HepG2 (cell line): ENCODE data around the gene CFAP99. TPM values are rescaled to one million over a fixed set of nuclear protein-coding genes. Genes with fewer than 3 reads are reported as not detected.

Experiments
- ATAC-seq: fragments of 200-7000 bp; cut with Tn5 transposase; 3 replicates; pipeline ENCODE4 v1.9.1; 2020; ENCODE audit warnings: mild to moderate bottlenecking, moderate library complexity
- BruUV-seq: library from RNA; stranded (reverse); fragments of 400-500 nt; replicated peaks from 2 replicates; lab custom pipeline; 2021; lab: Mats Ljungman, UMichigan
- CTCF ChIA-PET: fragments of 300-600 bp; formaldehyde crosslinking; extraction: SDS; loops from one replicate; lab custom pipeline; 2021; ENCODE audit warnings: low total read pairs, inconsistent platforms, low intra/inter-chr PET ratio; lab: Yijun Ruan, JAX
- POLR2A ChIA-PET: fragments of 350-600 bp; sonication (Branson Sonifier 250); formaldehyde crosslinking; loops from one replicate; lab custom pipeline; 2020; ENCODE audit warnings: antibody characterized with exemption, inconsistent platforms; lab: Yijun Ruan, JAX
- DNase-seq: peaks from one replicate; pipeline ENCODE4 v3.0.0-alpha.2; 2015; ENCODE audit warnings: low spot score
- FAIRE-seq: peaks from 3 replicates; lab custom pipeline; 2011; peaks lifted over from hg19 to GRCh38; lab: Jason Lieb, UNC
- H2AFZ ChIP-seq: one replicate; pipeline ENCODE4 v1.6.1; 2011; ENCODE audit warnings: low read length, inconsistent platforms
- H3K27ac ChIP-seq: fragments of 300-600 bp; 3 replicates; pipeline ENCODE4 v1.8.0; 2011; ENCODE audit warnings: mixed run types, mild to moderate bottlenecking, mixed read lengths, low read length, inconsistent platforms; ENCODE audit not compliant: insufficient read depth; ENCODE audit errors: extremely low read length
- H3K27me3 ChIP-seq, 2 experiments: fragments of 200-600 bp in 1 of 2; 2 replicates in 1 of 2; 3 replicates in 1 of 2; pipeline versions ENCODE4 v1.6.0 to v1.8.0; 2011; ENCODE audit warnings: low read length in 2 of 2, mild to moderate bottlenecking in 2 of 2, moderate library complexity in 2 of 2, inconsistent platforms in 1 of 2; ENCODE audit not compliant: insufficient read depth in 2 of 2, control insufficient read depth in 1 of 2
- H3K36me3 ChIP-seq, 2 experiments: fragments of 200-600 bp in 1 of 2; replicated peaks in 1 of 2; 2 replicates in 1 of 2; 3 replicates in 1 of 2; pipeline versions ENCODE4 v1.5.1 to v1.8.0; 2011; ENCODE audit warnings: low read length in 2 of 2, inconsistent platforms in 1 of 2; ENCODE audit not compliant: insufficient read depth in 2 of 2, control insufficient read depth in 1 of 2
- H3K4me1 ChIP-seq: 2 replicates; pipeline ENCODE4 v1.5.1; 2012; ENCODE audit warnings: low read length, inconsistent platforms; ENCODE audit not compliant: insufficient read depth
- H3K4me2 ChIP-seq: 2 replicates; pipeline ENCODE4 v1.6.0; 2011; ENCODE audit warnings: low read depth, low read length, inconsistent platforms
- H3K4me3 ChIP-seq, 3 experiments: fragments of 200-600 bp in 1 of 3; sonication (generic), shearing (Covaris generic) in 1 of 3; replicated peaks in 1 of 3; 2 replicates each; pipeline ENCODE4 v1.5.1; 2011 to 2016; ENCODE audit warnings: low read length in 3 of 3, inconsistent platforms in 2 of 3, low read depth in 2 of 3, mild to moderate bottlenecking in 2 of 3, control low read depth in 1 of 3, mixed read lengths in 1 of 3; ENCODE audit not compliant: insufficient read depth in 1 of 3
- H3K79me2 ChIP-seq: one replicate; pipeline ENCODE4 v1.6.1; 2011; ENCODE audit warnings: low read length, inconsistent platforms; ENCODE audit not compliant: insufficient read depth
- H3K9ac ChIP-seq: 2 replicates; pipeline ENCODE4 v1.6.0; 2011; ENCODE audit warnings: mild to moderate bottlenecking, low read depth, low read length, inconsistent platforms; ENCODE audit not compliant: insufficient read depth
- H3K9me3 ChIP-seq: 2 replicates; pipeline ENCODE4 v1.5.1; 2012; ENCODE audit warnings: mild to moderate bottlenecking, low read length
- H4K20me1 ChIP-seq: 2 replicates; pipeline ENCODE4 v1.6.0; 2011; ENCODE audit warnings: inconsistent platforms, mild to moderate bottlenecking, low read length, moderate library complexity; ENCODE audit not compliant: insufficient read depth
- ATF1 ChIP-seq: IDR thresholded peaks from 2 replicates; pipeline ENCODE4 v1.6.1; 2016; ENCODE audit warnings: mild to moderate bottlenecking, control low read depth
- ATM ChIP-seq: fragments of 450-650 bp; IDR thresholded peaks from 2 replicates; pipeline ENCODE4 v1.7.1; 2017; ENCODE audit warnings: mild to moderate bottlenecking, borderline replicate concordance
- ATRX ChIP-seq: sonication (generic); formaldehyde crosslinking; IDR thresholded peaks from 2 replicates; pipeline ENCODE4 v1.4.0; 2020; ENCODE audit warnings: missing genetic modification reagents, borderline replicate concordance
- CEBPG ChIP-seq: IDR thresholded peaks from 2 replicates; pipeline ENCODE4 v1.6.1; 2016
- DZIP1 ChIP-seq: sonication (generic); formaldehyde crosslinking; IDR thresholded peaks from 2 replicates; pipeline ENCODE4 v1.5.0; 2020; ENCODE audit warnings: mild to moderate bottlenecking, missing genetic modification reagents
- HIVEP1 ChIP-seq: sonication (generic); formaldehyde crosslinking; IDR thresholded peaks from 2 replicates; pipeline ENCODE4 v1.4.0; 2020; ENCODE audit warnings: mild to moderate bottlenecking, missing genetic modification reagents
- HMG20B ChIP-seq: conservative IDR thresholded peaks from 2 replicates; pipeline ENCODE4 v1.6.1; 2016; ENCODE audit warnings: missing genetic modification reagents, missing compliant biosample characterization
- MNT ChIP-seq: fragments of 450-650 bp; IDR thresholded peaks from 2 replicates; pipeline ENCODE4 v1.6.1; 2016
- MZF1 ChIP-seq: sonication (generic); formaldehyde crosslinking; IDR thresholded peaks from 2 replicates; pipeline ENCODE4 v1.8.1; 2023; ENCODE audit warnings: mild to moderate bottlenecking, missing genetic modification reagents, borderline replicate concordance
- NFRKB ChIP-seq: fragments of 450-650 bp; IDR thresholded peaks from 2 replicates; pipeline ENCODE4 v1.6.1; 2017
- PHF8 ChIP-seq: sonication (generic); formaldehyde crosslinking; IDR thresholded peaks from 2 replicates; pipeline ENCODE4 v1.5.0; 2020; ENCODE audit warnings: missing genetic modification reagents
- SALL2 ChIP-seq: sonication (generic); formaldehyde crosslinking; IDR thresholded peaks from 2 replicates; pipeline ENCODE4 v1.8.1; 2023; ENCODE audit warnings: mild to moderate bottlenecking, missing genetic modification reagents, inconsistent platforms
- ZFYVE20 ChIP-seq: sonication (generic); formaldehyde crosslinking; IDR thresholded peaks from 2 replicates; pipeline ENCODE4 v1.8.0; 2023; ENCODE audit warnings: low read depth, mild to moderate bottlenecking, moderate library complexity, missing genetic modification reagents, borderline replicate concordance
- ZNF749 ChIP-seq: sonication (generic); formaldehyde crosslinking; IDR thresholded peaks from 2 replicates; pipeline ENCODE4 v1.8.0; 2022; ENCODE audit warnings: mild to moderate bottlenecking, missing genetic modification reagents, moderate library complexity, borderline replicate concordance
- WGBS: methylation state at CpG from one replicate; pipeline ENCODE4 v1.1.6; 2017; ENCODE audit warnings: low lambda C conversion rate; 5-methylcytosine and 5-hydroxymethylcytosine counted together
- in situ Hi-C: cut with HindIII; loops from 2 replicates; pipeline ENCODE4 v1.10.0; 2017; ENCODE audit warnings: low pct_unique_long_range_greater_than_20kb; ENCODE audit not compliant: extremely low pct_ligation_motif_present
- intact Hi-C: fragments of 100-400 bp; cut with micrococcal nuclease; formaldehyde crosslinking; loops from one replicate; pipeline ENCODE4 v1.10.0; 2022; ENCODE audit not compliant: unreplicated experiment
- polyA plus RNA-seq, 8 experiments: library from polyadenylated mRNA; depleted of rRNA in 3 of 8; stranded (reverse) in 7 of 8; unstranded in 1 of 8; fragments of >200 nt; fragmentation: Illumina TruSeq in 4 of 8; extraction: Trizol in 4 of 8; gene quantifications; 2 replicates each; pipeline versions ENCODE4 v1.2.1 to v1.2.3, GENCODE V29; 2011 to 2016; ENCODE audit warnings: low read depth in 4 of 8, missing spikeins in 1 of 8, mixed read lengths in 1 of 8; ENCODE audit not compliant: insufficient read depth in 1 of 8
- total RNA-seq, 5 experiments: library from RNA; depleted of rRNA; stranded (reverse); fragments of >200 nt; fragmentation: Illumina TruSeq; extraction: Trizol; gene quantifications; 2 replicates each; pipeline ENCODE4 v1.2.3, GENCODE V29; 2016; ENCODE audit warnings: low read depth in 1 of 5
- TF ChIP-seq, protein P1 (sequence below): sonication (generic); formaldehyde crosslinking; IDR thresholded peaks from 2 replicates; pipeline ENCODE4 v1.9.0; 2021; ENCODE audit warnings: missing genetic modification reagents, borderline replicate concordance

The CFAP99 gene
- total and polyA plus RNA-seq, 2 of the 13 experiments (the other 11 are each of a cell fraction or from before 2014, with no cell fraction given) = not detected

GRCh38 chr4:2389691-2390090, 29.1 kb upstream of the CFAP99 start:
- ChIA-PET CTCF (no interaction called here), POLR2A (no interaction called here)
- H4K20me1 ChIP-seq = no peaks in the 10 kb centered on the region
- H3K36me3 ChIP-seq = no peaks in the 10 kb centered on the region
- no peak overlapping the region for H3K4me3 ChIP-seq
- no peak overlapping the region for H3K27ac ChIP-seq
- in situ Hi-C loops (no loop called here), intact Hi-C loops (no loop called here)
- H3K27me3 ChIP-seq = peaks cover 13 to 88% of the 10 kb centered on the region in 2 experiments; a peak in 4 of 5 replicates
- no peaks in the 10 kb centered on the region for H3K9me3 ChIP-seq
- no peak overlapping the region for H2AFZ ChIP-seq
- no peak for DNase-seq
- no peak for ATAC-seq
- TF ChIP-seq HIVEP1 (CRISPR knock-in tag) (no peak), DZIP1 (CRISPR knock-in tag) (no peak), ATRX (CRISPR knock-in tag) (no peak), HMG20B (no peak), NFRKB (no peak), ATM (no peak), MNT (no peak), PHF8 (CRISPR knock-in tag) (no peak), SALL2 (no peak), ATF1 (CRISPR knock-in tag) (no peak), MZF1 (CRISPR knock-in tag) (no peak), CEBPG (CRISPR knock-in tag) (no peak), ZNF749 (CRISPR knock-in tag) (no peak), ZFYVE20 (no peak)
- TF ChIP-seq, protein P1, sequence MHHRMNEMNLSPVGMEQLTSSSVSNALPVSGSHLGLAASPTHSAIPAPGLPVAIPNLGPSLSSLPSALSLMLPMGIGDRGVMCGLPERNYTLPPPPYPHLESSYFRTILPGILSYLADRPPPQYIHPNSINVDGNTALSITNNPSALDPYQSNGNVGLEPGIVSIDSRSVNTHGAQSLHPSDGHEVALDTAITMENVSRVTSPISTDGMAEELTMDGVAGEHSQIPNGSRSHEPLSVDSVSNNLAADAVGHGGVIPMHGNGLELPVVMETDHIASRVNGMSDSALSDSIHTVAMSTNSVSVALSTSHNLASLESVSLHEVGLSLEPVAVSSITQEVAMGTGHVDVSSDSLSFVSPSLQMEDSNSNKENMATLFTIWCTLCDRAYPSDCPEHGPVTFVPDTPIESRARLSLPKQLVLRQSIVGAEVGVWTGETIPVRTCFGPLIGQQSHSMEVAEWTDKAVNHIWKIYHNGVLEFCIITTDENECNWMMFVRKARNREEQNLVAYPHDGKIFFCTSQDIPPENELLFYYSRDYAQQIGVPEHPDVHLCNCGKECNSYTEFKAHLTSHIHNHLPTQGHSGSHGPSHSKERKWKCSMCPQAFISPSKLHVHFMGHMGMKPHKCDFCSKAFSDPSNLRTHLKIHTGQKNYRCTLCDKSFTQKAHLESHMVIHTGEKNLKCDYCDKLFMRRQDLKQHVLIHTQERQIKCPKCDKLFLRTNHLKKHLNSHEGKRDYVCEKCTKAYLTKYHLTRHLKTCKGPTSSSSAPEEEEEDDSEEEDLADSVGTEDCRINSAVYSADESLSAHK (CRISPR knock-in tag) = no peak
- no peak for FAIRE-seq
- H3K4me1 ChIP-seq = peaks cover 29% of the 10 kb centered on the region
- no peak overlapping the region for H3K4me2 ChIP-seq
- H3K9ac ChIP-seq = no peak overlapping the region
- BruUV-seq = no TSS peak
- no peaks in the 10 kb centered on the region for H3K79me2 ChIP-seq
- 18% methylated on average over 6 of the region's 9 CpGs for WGBS
